Panc1 (cell line): Measurements from ENCODE around the gene C2CD2L. TPM values are rescaled to one million over a fixed set of nuclear protein-coding genes. Genes with fewer than 3 reads are reported as not detected.

ENCODE experiments used
- ATAC-seq: fragments of 200-7000 bp; cut with Tn5 transposase; 2 replicates; pipeline ENCODE4 v1.9.1; 2020; ENCODE audit warnings: mild to moderate bottlenecking, moderate library complexity
- BruUV-seq: library from RNA; stranded (reverse); fragments of 400-500 nt; replicated peaks from 2 replicates; lab custom pipeline; 2021; lab: Mats Ljungman, UMichigan
- CTCF ChIA-PET: fragments of 300-600 bp; sonication (Branson Sonifier 250); formaldehyde crosslinking; loops from one replicate; lab custom pipeline; 2022; ENCODE audit warnings: antibody characterized with exemption; lab: Charles Lee
- POLR2A ChIA-PET: fragments of 300-600 bp; sonication (Branson Sonifier 250); formaldehyde crosslinking; loops from one replicate; lab custom pipeline; 2022; ENCODE audit warnings: antibody characterized with exemption; lab: Charles Lee
- DNase-seq: peaks from one replicate; pipeline ENCODE4 v3.0.0-alpha.2; 2010; ENCODE audit warnings: low read depth, low spot score
- H3K27ac ChIP-seq: 2 replicates; pipeline ENCODE4 v1.5.1; 2011; ENCODE audit warnings: mild to moderate bottlenecking, low read length, inconsistent platforms
- H3K27me3 ChIP-seq: fragments of 200-500 bp; sonication (Bioruptor generic); 2 replicates; pipeline ENCODE4 v1.6.0; 2014; ENCODE audit warnings: low read length, inconsistent platforms; ENCODE audit not compliant: control insufficient read depth, insufficient read depth
- H3K36me3 ChIP-seq: fragments of 200-500 bp; sonication (Bioruptor generic); 2 replicates; pipeline ENCODE4 v1.5.1; 2014; ENCODE audit warnings: inconsistent platforms, mild to moderate bottlenecking, low read length, moderate library complexity; ENCODE audit not compliant: control insufficient read depth, insufficient read depth
- H3K4me1 ChIP-seq: 2 replicates; pipeline ENCODE4 v1.5.1; 2011; ENCODE audit warnings: inconsistent platforms, mild to moderate bottlenecking, low read length, moderate library complexity; ENCODE audit not compliant: control insufficient read depth, insufficient read depth
- H3K4me3 ChIP-seq, 2 experiments: 2 replicates each; pipeline ENCODE4 v1.5.1; 2011 to 2012; ENCODE audit warnings: low read depth in 2 of 2, low read length in 2 of 2, mild to moderate bottlenecking in 2 of 2, inconsistent platforms in 1 of 2, moderate library complexity in 1 of 2
- H3K9me3 ChIP-seq: fragments of 200-500 bp; sonication (Bioruptor generic); 2 replicates; pipeline ENCODE4 v1.5.1; 2014; ENCODE audit warnings: low read depth, mild to moderate bottlenecking, inconsistent platforms, low read length, moderate library complexity; ENCODE audit not compliant: control insufficient read depth, insufficient read depth
- CTCF ChIP-seq: fragments of 450-650 bp; IDR thresholded peaks from 2 replicates; pipeline ENCODE4 v1.5.1; 2017; ENCODE audit warnings: mild to moderate bottlenecking
- POLR2AphosphoS5 ChIP-seq: IDR thresholded peaks from 2 replicates; pipeline ENCODE4 v1.6.1; 2012; ENCODE audit warnings: mild to moderate bottlenecking, low read depth, low read length, moderate library complexity
- REST ChIP-seq, 2 experiments: IDR thresholded peaks; 2 replicates each; pipeline ENCODE4 v1.6.1; 2011 to 2012; ENCODE audit warnings: low read depth in 2 of 2, control low read depth in 1 of 2, low read length in 1 of 2, mild to moderate bottlenecking in 1 of 2, moderate library complexity in 1 of 2; ENCODE audit not compliant: insufficient read depth in 1 of 2
- SIN3A ChIP-seq: IDR thresholded peaks from 2 replicates; pipeline ENCODE4 v1.6.1; 2012; ENCODE audit warnings: low read depth, mild to moderate bottlenecking, low read length, moderate library complexity, borderline replicate concordance; ENCODE audit not compliant: insufficient read depth
- TCF7L2 ChIP-seq: IDR thresholded peaks from 2 replicates; pipeline ENCODE4 v1.6.1; 2011; ENCODE audit warnings: mild to moderate bottlenecking, low read depth, low read length, inconsistent platforms
- in situ Hi-C: cut with HindIII; loops from 2 replicates; pipeline ENCODE4 v1.10.0; 2016; ENCODE audit warnings: low sequenced_read_pairs, low pct_unique_long_range_greater_than_20kb
- intact Hi-C: fragments of 100-400 bp; cut with micrococcal nuclease; formaldehyde crosslinking; loops from one replicate; pipeline ENCODE4 v1.10.0; 2022; ENCODE audit not compliant: unreplicated experiment
- total RNA-seq: library from RNA; stranded (reverse); gene quantifications from one replicate; pipeline ENCODE4 v1.2.1, GENCODE V29; 2021; ENCODE audit not compliant: unreplicated experiment

The C2CD2L gene
- total RNA-seq, 1 experiment from 2014 or later, result 10.1 TPM

- no peak for ATAC-seq
- Histone ChIP-seq H3K36me3 (no peaks in the 10 kb centered on the region), H3K27me3 (no peaks in the 10 kb centered on the region), H3K9me3 (no peaks in the 10 kb centered on the region), H3K27ac (peak overlapping the region; percentile 44; the same call in 1 of the 2 replicates), H3K4me1 (peaks cover 5% of the 10 kb centered on the region; the same call in 1 of the 2 replicates), H3K4me3 (peak overlapping the region; percentile 63 to 64)
- CTCF ChIA-PET, result interaction anchor here (0.6 to 1.0 kb wide), 2 partner anchors 39 to 46 kb away, joined by 3 read pairs; no protein-coding TSS in a partner anchor
- POLR2A ChIA-PET, result interaction anchor here (0.6 kb wide), 1 partner anchor 23 kb away, joined by 6 read pairs; no protein-coding TSS in a partner anchor
- no TSS peak for BruUV-seq
- no peak for DNase-seq
- in situ Hi-C loops (no loop called here), intact Hi-C loops (loop anchor here (5.0 kb wide), 1 partner anchor 174 kb away; no protein-coding TSS in a partner anchor)
- TF ChIP-seq TCF7L2, result no peak
- no peak for TF ChIP-seq POLR2AphosphoS5
- no peak for TF ChIP-seq CTCF
- no peak for TF ChIP-seq REST (IDR thresholded peaks at IDR 0.05; ENCODE audit: insufficient read depth in 1 of 2, low read depth in 2 of 2, low read length in 1 of 2)
- TF ChIP-seq SIN3A, result no peak
Observed at GRCh38 chr11:119148720-119149017, 41.5 kb downstream of the C2CD2L start.

GRCh38 chr11:119149018-119149785 lies 42.1 kb downstream of the C2CD2L start, which contains the start of gene ABCG4:
TSS of gene ABCG4 (plus strand) at chr11:119149052. CDS start at chr11:119149966, 914 bp downstream.
- Histone ChIP-seq H3K27ac (peak within 1 kb of the TSS; percentile 44; the same call in 1 of the 2 replicates), H3K9me3 (no peaks in the 10 kb centered on the region), H3K4me3 (peak within 1 kb of the TSS; percentile 63 to 64), H3K27me3 (no peaks in the 10 kb centered on the region), H3K36me3 (no peaks in the 10 kb centered on the region), H3K4me1 (peaks cover 5% of the 10 kb centered on the region; the same call in 1 of the 2 replicates)
- no peak for TF ChIP-seq TCF7L2
- no peak for TF ChIP-seq CTCF
- TF ChIP-seq POLR2AphosphoS5, result no peak
- no peak for TF ChIP-seq REST (IDR thresholded peaks at IDR 0.05; ENCODE audit: insufficient read depth in 1 of 2, low read depth in 2 of 2, low read length in 1 of 2)
- TF ChIP-seq SIN3A, result no peak
- intact Hi-C loops (loop anchor here (5.0 kb wide), 1 partner anchor 173 kb away; no protein-coding TSS in a partner anchor), in situ Hi-C loops (no loop called here)
- CTCF ChIA-PET, result interaction anchor here (0.6 to 1.0 kb wide), 2 partner anchors 39 to 47 kb away, joined by 3 read pairs; no protein-coding TSS in a partner anchor
- ATAC-seq (peak; percentile 52), DNase-seq (no peak)
- POLR2A ChIA-PET, result interaction anchor here (0.6 kb wide), 1 partner anchor 22 kb away, joined by 6 read pairs; no protein-coding TSS in a partner anchor
- BruUV-seq, result no TSS peak
